ENCODE results near the gene SLC16A13.

DNA sequence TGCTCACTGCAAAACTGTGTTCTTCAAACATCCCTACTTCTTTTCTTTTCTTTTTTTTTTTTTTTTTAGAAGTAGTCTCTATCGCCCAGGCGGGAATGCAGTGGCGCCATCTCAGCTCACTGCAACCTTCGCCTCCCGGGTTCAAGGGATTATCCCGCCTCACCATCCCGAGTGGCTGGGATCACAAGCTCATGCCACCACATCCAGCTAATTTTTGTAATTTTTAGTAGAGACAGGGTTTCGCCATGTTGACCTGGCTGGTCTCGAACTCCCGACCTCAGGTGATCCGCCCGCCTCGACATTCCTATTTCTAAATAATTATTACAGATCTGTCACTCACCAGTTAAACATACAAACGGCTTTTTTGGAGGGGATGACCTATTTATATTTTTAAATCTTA is 24.4 kb upstream of the SLC16A13 start:
- TF ChIP-seq RXRA (IDR thresholded peaks at IDR 0.05) (no peak), YY1 (IDR thresholded peaks at IDR 0.05) (no peak), JUND (IDR thresholded peaks at IDR 0.05) (no peak), RAD21 (IDR thresholded peaks at IDR 0.05) (no peak), TAF1 (conservative IDR thresholded peaks at IDR 0.05) (no peak)
- TF ChIP-seq, protein P1, sequence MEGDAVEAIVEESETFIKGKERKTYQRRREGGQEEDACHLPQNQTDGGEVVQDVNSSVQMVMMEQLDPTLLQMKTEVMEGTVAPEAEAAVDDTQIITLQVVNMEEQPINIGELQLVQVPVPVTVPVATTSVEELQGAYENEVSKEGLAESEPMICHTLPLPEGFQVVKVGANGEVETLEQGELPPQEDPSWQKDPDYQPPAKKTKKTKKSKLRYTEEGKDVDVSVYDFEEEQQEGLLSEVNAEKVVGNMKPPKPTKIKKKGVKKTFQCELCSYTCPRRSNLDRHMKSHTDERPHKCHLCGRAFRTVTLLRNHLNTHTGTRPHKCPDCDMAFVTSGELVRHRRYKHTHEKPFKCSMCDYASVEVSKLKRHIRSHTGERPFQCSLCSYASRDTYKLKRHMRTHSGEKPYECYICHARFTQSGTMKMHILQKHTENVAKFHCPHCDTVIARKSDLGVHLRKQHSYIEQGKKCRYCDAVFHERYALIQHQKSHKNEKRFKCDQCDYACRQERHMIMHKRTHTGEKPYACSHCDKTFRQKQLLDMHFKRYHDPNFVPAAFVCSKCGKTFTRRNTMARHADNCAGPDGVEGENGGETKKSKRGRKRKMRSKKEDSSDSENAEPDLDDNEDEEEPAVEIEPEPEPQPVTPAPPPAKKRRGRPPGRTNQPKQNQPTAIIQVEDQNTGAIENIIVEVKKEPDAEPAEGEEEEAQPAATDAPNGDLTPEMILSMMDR (IDR thresholded peaks at IDR 0.05; ENCODE audit: low read depth, low read length, missing input control), result no peak
- TF ChIP-seq, protein P2, sequence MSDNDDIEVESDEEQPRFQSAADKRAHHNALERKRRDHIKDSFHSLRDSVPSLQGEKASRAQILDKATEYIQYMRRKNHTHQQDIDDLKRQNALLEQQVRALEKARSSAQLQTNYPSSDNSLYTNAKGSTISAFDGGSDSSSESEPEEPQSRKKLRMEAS (IDR thresholded peaks at IDR 0.05), result no peak
- TF ChIP-seq, protein P3, sequence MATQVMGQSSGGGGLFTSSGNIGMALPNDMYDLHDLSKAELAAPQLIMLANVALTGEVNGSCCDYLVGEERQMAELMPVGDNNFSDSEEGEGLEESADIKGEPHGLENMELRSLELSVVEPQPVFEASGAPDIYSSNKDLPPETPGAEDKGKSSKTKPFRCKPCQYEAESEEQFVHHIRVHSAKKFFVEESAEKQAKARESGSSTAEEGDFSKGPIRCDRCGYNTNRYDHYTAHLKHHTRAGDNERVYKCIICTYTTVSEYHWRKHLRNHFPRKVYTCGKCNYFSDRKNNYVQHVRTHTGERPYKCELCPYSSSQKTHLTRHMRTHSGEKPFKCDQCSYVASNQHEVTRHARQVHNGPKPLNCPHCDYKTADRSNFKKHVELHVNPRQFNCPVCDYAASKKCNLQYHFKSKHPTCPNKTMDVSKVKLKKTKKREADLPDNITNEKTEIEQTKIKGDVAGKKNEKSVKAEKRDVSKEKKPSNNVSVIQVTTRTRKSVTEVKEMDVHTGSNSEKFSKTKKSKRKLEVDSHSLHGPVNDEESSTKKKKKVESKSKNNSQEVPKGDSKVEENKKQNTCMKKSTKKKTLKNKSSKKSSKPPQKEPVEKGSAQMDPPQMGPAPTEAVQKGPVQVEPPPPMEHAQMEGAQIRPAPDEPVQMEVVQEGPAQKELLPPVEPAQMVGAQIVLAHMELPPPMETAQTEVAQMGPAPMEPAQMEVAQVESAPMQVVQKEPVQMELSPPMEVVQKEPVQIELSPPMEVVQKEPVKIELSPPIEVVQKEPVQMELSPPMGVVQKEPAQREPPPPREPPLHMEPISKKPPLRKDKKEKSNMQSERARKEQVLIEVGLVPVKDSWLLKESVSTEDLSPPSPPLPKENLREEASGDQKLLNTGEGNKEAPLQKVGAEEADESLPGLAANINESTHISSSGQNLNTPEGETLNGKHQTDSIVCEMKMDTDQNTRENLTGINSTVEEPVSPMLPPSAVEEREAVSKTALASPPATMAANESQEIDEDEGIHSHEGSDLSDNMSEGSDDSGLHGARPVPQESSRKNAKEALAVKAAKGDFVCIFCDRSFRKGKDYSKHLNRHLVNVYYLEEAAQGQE (IDR thresholded peaks at IDR 0.05), result no peak

Data from liver (tissue), 3 donors.